ENCODE data around the gene B3GNT7.

Gene B3GNT7

GRCh38 chr2:231397928-231398294, 2.4 kb downstream of the B3GNT7 start:
- Histone ChIP-seq H3K9me2 (ENCODE audit: low read depth, low read length) (no peaks in the 10 kb centered on the region), H3K9me3 (ENCODE audit: low read length) (no peaks in the 10 kb centered on the region), H3F3A (ENCODE audit: insufficient read depth, low read length) (no peaks in the 10 kb centered on the region), H3K4me3 (ENCODE audit: low read depth, low read length, poor library complexity, severe bottlenecking) (no peak overlapping the region), H3K9ac (ENCODE audit: low read length) (no peak overlapping the region), H3K79me2 (ENCODE audit: insufficient read depth, low read length) (no peaks in the 10 kb centered on the region), H3K27me3 (ENCODE audit: insufficient read depth, low read length) (no peaks in the 10 kb centered on the region), H3K36me3 (ENCODE audit: insufficient read depth, low read length) (no peaks in the 10 kb centered on the region), H3K4me1 (ENCODE audit: insufficient read depth, low read length, severe bottlenecking) (peaks cover 38% of the 10 kb centered on the region), H2AFZ (ENCODE audit: low read length) (no peak overlapping the region), H4K20me1 (ENCODE audit: insufficient read depth, low read length) (no peaks in the 10 kb centered on the region), H3K27ac (ENCODE audit: low read depth, low read length, poor library complexity, severe bottlenecking) (no peak overlapping the region), H3K4me2 (ENCODE audit: low read length) (no peak overlapping the region)
- TF ChIP-seq CTCF (IDR thresholded peaks at IDR 0.05; ENCODE audit: low read length) = no peak
- TF ChIP-seq EZH2 (IDR thresholded peaks at IDR 0.05; ENCODE audit: borderline replicate concordance, low read length) = no peak

- Histone ChIP-seq H3K27me3 (ENCODE audit: insufficient read depth, low read length) (no peaks in the 10 kb centered on the region), H3F3A (ENCODE audit: insufficient read depth, low read length) (no peaks in the 10 kb centered on the region), H3K9me3 (ENCODE audit: low read length) (no peaks in the 10 kb centered on the region), H3K9me2 (ENCODE audit: low read depth, low read length) (no peaks in the 10 kb centered on the region), H3K4me2 (ENCODE audit: low read length) (no peak overlapping the region), H3K36me3 (ENCODE audit: insufficient read depth, low read length) (no peaks in the 10 kb centered on the region), H4K20me1 (ENCODE audit: insufficient read depth, low read length) (no peaks in the 10 kb centered on the region), H3K27ac (ENCODE audit: low read depth, low read length, poor library complexity, severe bottlenecking) (no peak overlapping the region), H3K9ac (ENCODE audit: low read length) (no peak overlapping the region), H3K79me2 (ENCODE audit: insufficient read depth, low read length) (no peaks in the 10 kb centered on the region), H3K4me1 (ENCODE audit: insufficient read depth, low read length, severe bottlenecking) (peaks cover 31% of the 10 kb centered on the region), H2AFZ (ENCODE audit: low read length) (no peak overlapping the region), H3K4me3 (ENCODE audit: low read depth, low read length, poor library complexity, severe bottlenecking) (no peak overlapping the region)
- TF ChIP-seq EZH2 (IDR thresholded peaks at IDR 0.05; ENCODE audit: borderline replicate concordance, low read length) (no peak), CTCF (IDR thresholded peaks at IDR 0.05; ENCODE audit: low read length) (no peak)
These were observed 3.1 kb downstream of the B3GNT7 start for GRCh38 chr2:231398585-231398984.

DNA sequence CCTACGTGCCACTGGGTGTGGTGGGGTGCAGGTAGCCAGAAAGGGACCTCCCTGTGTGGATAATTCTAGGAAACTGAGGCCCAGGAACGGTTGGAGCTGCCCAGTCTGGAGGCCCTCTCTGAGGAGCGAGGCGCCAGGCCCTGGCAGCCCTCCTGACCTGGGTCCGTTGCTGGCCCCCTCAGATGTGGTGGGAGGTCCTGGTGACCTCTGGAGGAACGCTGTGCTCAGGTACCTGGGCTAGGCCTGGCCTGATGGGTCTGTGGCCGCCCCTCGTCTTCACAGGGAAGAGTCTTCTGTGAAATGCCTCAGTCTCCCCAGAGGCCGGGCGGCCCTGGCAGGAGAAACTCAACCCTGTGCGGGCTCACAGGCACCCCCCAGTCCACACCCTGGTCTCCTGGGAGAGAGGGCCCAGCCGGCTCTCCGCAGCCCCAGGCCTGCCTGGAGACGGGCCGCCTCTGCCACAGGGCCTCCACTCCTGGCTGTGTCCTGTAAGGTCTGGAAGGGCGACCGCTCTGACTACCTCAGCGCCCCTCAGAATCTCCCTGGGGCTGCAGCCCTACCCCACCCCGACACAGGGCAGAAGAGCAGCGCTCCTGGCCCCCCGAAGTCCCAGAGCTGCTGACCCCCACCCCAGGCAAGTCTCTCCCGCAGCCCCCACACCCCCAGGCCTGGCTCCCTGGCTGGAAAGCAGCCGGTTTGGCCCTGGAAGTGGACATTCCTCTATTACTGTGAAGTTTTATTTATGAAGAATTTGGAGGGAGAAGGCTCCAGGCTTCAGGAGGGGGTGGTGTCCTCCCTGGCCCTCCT, 3.7 kb downstream of the B3GNT7 start:
- Histone ChIP-seq H3K9me3 (ENCODE audit: low read length) (no peaks in the 10 kb centered on the region), H3F3A (ENCODE audit: insufficient read depth, low read length) (no peaks in the 10 kb centered on the region), H2AFZ (ENCODE audit: low read length) (no peak overlapping the region), H4K20me1 (ENCODE audit: insufficient read depth, low read length) (no peaks in the 10 kb centered on the region), H3K4me1 (ENCODE audit: insufficient read depth, low read length, severe bottlenecking) (peaks cover 29% of the 10 kb centered on the region), H3K27ac (ENCODE audit: low read depth, low read length, poor library complexity, severe bottlenecking) (no peak overlapping the region), H3K36me3 (ENCODE audit: insufficient read depth, low read length) (no peaks in the 10 kb centered on the region), H3K79me2 (ENCODE audit: insufficient read depth, low read length) (no peaks in the 10 kb centered on the region), H3K9ac (ENCODE audit: low read length) (no peak overlapping the region), H3K4me2 (ENCODE audit: low read length) (no peak overlapping the region), H3K4me3 (ENCODE audit: low read depth, low read length, poor library complexity, severe bottlenecking) (no peak overlapping the region), H3K9me2 (ENCODE audit: low read depth, low read length) (no peaks in the 10 kb centered on the region), H3K27me3 (ENCODE audit: insufficient read depth, low read length) (no peaks in the 10 kb centered on the region)
- TF ChIP-seq EZH2 (IDR thresholded peaks at IDR 0.05; ENCODE audit: borderline replicate concordance, low read length) = no peak
- no peak for TF ChIP-seq CTCF (IDR thresholded peaks at IDR 0.05; ENCODE audit: low read length)
